Prostate gland (tissue), 2 donors: Measurements from ENCODE around the gene GRIN1.

Source experiments
- POLR2A ChIP-seq: fragments of 450-650 bp; IDR thresholded peaks from one replicate; pipeline ENCODE4 v1.6.1; 2016; ENCODE audit warnings: antibody characterized with exemption, mild to moderate bottlenecking
- POLR2AphosphoS5 ChIP-seq: sonication (generic); formaldehyde crosslinking; IDR thresholded peaks from one replicate; pipeline ENCODE4 v1.6.1; 2017; ENCODE audit warnings: antibody characterized with exemption
- TF ChIP-seq, protein P1 (sequence below), 4 experiments: fragments of 200-600 bp in 2 of 4; fragments of 450-650 bp in 2 of 4; sonication (generic) in 2 of 4; IDR thresholded peaks; 1 replicate in 3 of 4; 2 replicates in 1 of 4; pipeline ENCODE4 v1.5.1; 2016 to 2019; ENCODE audit warnings: antibody characterized with exemption in 4 of 4, mild to moderate bottlenecking in 2 of 4, moderate library complexity in 2 of 4

DNA sequence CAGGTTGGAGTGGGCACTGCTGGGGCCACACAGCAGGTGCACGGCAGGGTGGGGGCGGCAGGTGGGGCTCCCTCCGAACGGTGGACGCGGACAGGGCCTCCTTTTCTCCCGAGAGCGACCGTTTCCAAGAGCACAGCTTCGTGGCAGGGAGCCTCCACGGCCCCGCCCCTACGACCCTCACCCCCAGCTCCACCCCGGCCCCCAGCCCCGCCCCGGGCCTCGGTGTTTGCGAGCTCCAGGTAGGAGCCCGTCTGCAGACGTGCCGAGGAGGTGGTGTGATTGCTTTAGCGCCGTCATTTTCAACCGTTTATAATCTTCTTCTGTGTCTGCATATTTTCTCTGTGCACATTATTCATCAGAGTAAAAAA, 8.8 kb downstream of the GRIN1 start:
- TF ChIP-seq, protein P1, sequence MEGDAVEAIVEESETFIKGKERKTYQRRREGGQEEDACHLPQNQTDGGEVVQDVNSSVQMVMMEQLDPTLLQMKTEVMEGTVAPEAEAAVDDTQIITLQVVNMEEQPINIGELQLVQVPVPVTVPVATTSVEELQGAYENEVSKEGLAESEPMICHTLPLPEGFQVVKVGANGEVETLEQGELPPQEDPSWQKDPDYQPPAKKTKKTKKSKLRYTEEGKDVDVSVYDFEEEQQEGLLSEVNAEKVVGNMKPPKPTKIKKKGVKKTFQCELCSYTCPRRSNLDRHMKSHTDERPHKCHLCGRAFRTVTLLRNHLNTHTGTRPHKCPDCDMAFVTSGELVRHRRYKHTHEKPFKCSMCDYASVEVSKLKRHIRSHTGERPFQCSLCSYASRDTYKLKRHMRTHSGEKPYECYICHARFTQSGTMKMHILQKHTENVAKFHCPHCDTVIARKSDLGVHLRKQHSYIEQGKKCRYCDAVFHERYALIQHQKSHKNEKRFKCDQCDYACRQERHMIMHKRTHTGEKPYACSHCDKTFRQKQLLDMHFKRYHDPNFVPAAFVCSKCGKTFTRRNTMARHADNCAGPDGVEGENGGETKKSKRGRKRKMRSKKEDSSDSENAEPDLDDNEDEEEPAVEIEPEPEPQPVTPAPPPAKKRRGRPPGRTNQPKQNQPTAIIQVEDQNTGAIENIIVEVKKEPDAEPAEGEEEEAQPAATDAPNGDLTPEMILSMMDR (IDR thresholded peaks at IDR 0.05), result no peak
- TF ChIP-seq POLR2A (no peak), POLR2AphosphoS5 (no peak)
